Adrenal gland (tissue), 12 donors: ENCODE data around the gene MAGI2. TPM values are rescaled to one million over a fixed set of nuclear protein-coding genes. Genes with fewer than 3 reads are reported as not detected.

Experiments used
- DNase-seq, 7 donors: peaks; one replicate each; pipeline ENCODE4 v3.0.0-alpha.2; 2019 to 2020
- H3K27ac ChIP-seq, 5 donors: fragments of 200-600 bp; sonication (generic) in 4 of 5; 1 replicate in 3 of 5; 2 replicates in 2 of 5; pipeline versions ENCODE4 v1.5.1 to v1.8.0; 2016 to 2020; ENCODE audit warnings: mild to moderate bottlenecking in 1 of 5
- H3K27me3 ChIP-seq: fragments of 200-600 bp; 2 replicates; pipeline ENCODE4 v1.8.0; 2021
- H3K36me3 ChIP-seq, 2 donors: fragments of 200-600 bp; replicated peaks in 1 of 2; 1 replicate in 1 of 2; 2 replicates in 1 of 2; pipeline versions ENCODE4 v1.5.1 to v1.8.0; 2018 to 2022
- H3K4me1 ChIP-seq, 2 donors: fragments of 200-600 bp; replicated peaks in 1 of 2; 1 replicate in 1 of 2; 2 replicates in 1 of 2; pipeline versions ENCODE4 v1.5.1 to v1.8.0; 2018 to 2021
- H3K4me3 ChIP-seq, 4 donors: fragments of 200-600 bp; sonication (generic) in 3 of 4; one replicate each; pipeline ENCODE4 v1.5.1; 2016 to 2018
- H3K9me3 ChIP-seq, 3 donors: fragments of 200-600 bp; sonication (generic) in 1 of 3; replicated peaks in 1 of 3; 1 replicate in 2 of 3; 2 replicates in 1 of 3; pipeline versions ENCODE4 v1.5.1 to v1.8.0; 2016 to 2021
- CTCF ChIP-seq, 6 experiments: fragments of 450-650 bp in 4 of 6; fragments of 200-600 bp in 2 of 6; sonication (generic) in 1 of 6; IDR thresholded peaks; 1 replicate in 5 of 6; 2 replicates in 1 of 6; pipeline versions ENCODE4 v1.5.1 to v1.8.0; 2016 to 2021; ENCODE audit warnings: antibody characterized with exemption in 6 of 6, mild to moderate bottlenecking in 2 of 6, moderate library complexity in 1 of 6
- POLR2A ChIP-seq, 2 donors: fragments of 450-650 bp; IDR thresholded peaks; one replicate each; pipeline ENCODE4 v1.6.1; 2017; ENCODE audit warnings: antibody characterized with exemption in 2 of 2, mild to moderate bottlenecking in 2 of 2, moderate library complexity in 1 of 2
- WGBS, 4 donors: extraction: QIAGEN DNeasy Blood & Tissue Kit in 2 of 4; methylation state at CpG; one replicate each; pipeline versions ENCODE4 v1.1.5 to v1.1.7; 2013 to 2017; 5-methylcytosine and 5-hydroxymethylcytosine counted together
- intact Hi-C, 2 donors: fragments of 100-400 bp; cut with DNase I; formaldehyde crosslinking; loops; one replicate each; pipeline versions ENCODE4 v1.14.1 to v1.15.0; 2022 to 2023
- polyA plus RNA-seq, 3 donors: library from polyadenylated mRNA; stranded (reverse); fragments of 200-250 nt in 2 of 3; fragments of 350-450 nt in 1 of 3; fragmentation: Illumina TruSeq in 1 of 3; extraction: RNeasy Lipid Tissue Mini Kit (QIAGEN cat#74804) in 1 of 3; gene quantifications; one replicate each; pipeline ENCODE4 v1.2.3, GENCODE V29; 2013 to 2014
- total RNA-seq, 9 donors: library from RNA; depleted of rRNA in 4 of 9; stranded (reverse); fragments of >200 nt in 4 of 9; fragments of 120-200 nt in 1 of 9; fragmentation: NEBNext Ultra II Directional in 1 of 9; extraction: Animal tissue kit (Norgen Biotek cat#: 25700) in 1 of 9; gene quantifications; one replicate each; pipeline versions ENCODE4 v1.1.0 to v1.2.4, GENCODE V29; 2013 to 2023
- donor health status: healthy with polysubstance abuse.
- donor health status: Bipolar disorder and iron deficiency.
- donor health status: DM: yes; HTN: yes; CAD: no.
- donor health status: DM: no; HTN: no; CAD: no.
- donor health status: DM: no; HTN: no; CAD: no.
- donor health status: DM: yes; HTN: yes; CAD: no.

The MAGI2 gene
- total and polyA plus RNA-seq, 12 donors, result 3.2 to 37.1 (median 17.1) TPM

- intact Hi-C loops, result no loop called here
- peak; percentile 70 to 88 (median 76) for DNase-seq
Measured at GRCh38 chr7:78020136-78020873, 1433.2 kb downstream of the MAGI2 start.

GRCh38 chr7:78019447-78020135 lies 1433.9 kb downstream of the MAGI2 start:
- peak; percentile 90 to 96 (median 93) for DNase-seq
- Histone ChIP-seq H3K27me3 (no peaks in the 10 kb centered on the region), H3K27ac (peak overlapping the region in 4 of 5 donors; percentile 84 to 100 (median 98)), H3K9me3 (no peaks in the 10 kb centered on the region), H3K36me3 (no peaks in the 10 kb centered on the region), H3K4me3 (peak overlapping the region in 2 of 4 donors; percentile 41 to 67), H3K4me1 (peaks cover 12 to 38% of the 10 kb centered on the region in 2 donors)
- TF ChIP-seq CTCF (IDR thresholded peaks at IDR 0.05), result peak in 1 of 6 experiments; percentile 20
- TF ChIP-seq POLR2A (IDR thresholded peaks at IDR 0.05), result peak; percentile 62 to 78
- 0 to 1% (median 0%) methylated on average over 1 to 85 of the region's 88 CpGs for WGBS, 4 donors
- intact Hi-C loops, result no loop called here

More at GRCh38 chr7:78020136-78020873, 1433.2 kb downstream of the MAGI2 start:
- no peaks in the 10 kb centered on the region for H3K9me3 ChIP-seq
- H3K36me3 ChIP-seq, result no peaks in the 10 kb centered on the region
- peak overlapping the region in 2 of 4 donors; percentile 41 to 67 for H3K4me3 ChIP-seq
- WGBS, 4 donors, result 0 to 3% (median 2%) methylated on average over 8 to 25 of the region's 25 CpGs
- H3K27ac ChIP-seq, result peak overlapping the region; percentile 45 to 100 (median 96)
- H3K4me1 ChIP-seq, result peaks cover 12 to 38% of the 10 kb centered on the region in 2 donors
- H3K27me3 ChIP-seq, result no peaks in the 10 kb centered on the region
- TF ChIP-seq POLR2A (IDR thresholded peaks at IDR 0.05), result no peak
- peak; percentile 17 to 67 (median 58) for TF ChIP-seq CTCF (IDR thresholded peaks at IDR 0.05)

GRCh38 chr7:78018641-78019446 lies 1434.6 kb downstream of the MAGI2 start:
- H3K9me3 ChIP-seq, result no peaks in the 10 kb centered on the region
- H3K27ac ChIP-seq, result peak overlapping the region in 3 of 5 donors; percentile 60 to 100 (median 80)
- peak; percentile 37 to 77 (median 58) for DNase-seq
- 8 to 17% (median 13%) methylated on average over 25 to 51 of the region's 51 CpGs for WGBS, 4 donors
- peak overlapping the region in 2 of 4 donors; percentile 23 to 63 for H3K4me3 ChIP-seq
- no peaks in the 10 kb centered on the region for H3K36me3 ChIP-seq
- TF ChIP-seq POLR2A (IDR thresholded peaks at IDR 0.05), result no peak
- TF ChIP-seq CTCF (IDR thresholded peaks at IDR 0.05), result peak in 2 of 6 experiments; percentile 11 to 15
- intact Hi-C loops, result no loop called here
- H3K27me3 ChIP-seq, result no peaks in the 10 kb centered on the region
- peaks cover 12 to 38% of the 10 kb centered on the region in 2 donors for H3K4me1 ChIP-seq
